SIG-M5 (cell line): ENCODE data around the gene KTN1.

Experiments used
- DNase-seq: peaks from one replicate; lab custom pipeline; 2025; lab: John Stamatoyannopoulos, UW

The KTN1 gene

DNA sequence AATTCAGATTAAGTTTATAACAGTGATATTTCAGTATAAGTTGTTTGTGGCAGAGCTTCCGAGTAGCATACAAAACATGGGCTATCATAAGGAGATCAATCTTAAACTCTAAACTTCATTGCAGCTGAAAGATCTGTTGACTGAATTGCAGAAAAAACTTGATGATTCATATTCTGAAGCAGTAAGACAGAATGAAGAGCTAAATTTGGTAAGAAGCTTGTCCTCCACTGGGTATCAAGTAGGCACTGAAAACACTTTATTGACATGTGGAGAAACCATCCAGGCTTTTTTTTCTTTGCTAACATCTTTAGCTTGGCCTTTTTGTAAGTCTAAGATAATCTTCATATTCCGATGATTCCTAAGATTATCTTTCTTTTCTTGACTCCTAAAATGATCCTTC lies 93.0 kb downstream of the KTN1 start:
- no peak for DNase-seq

DNA sequence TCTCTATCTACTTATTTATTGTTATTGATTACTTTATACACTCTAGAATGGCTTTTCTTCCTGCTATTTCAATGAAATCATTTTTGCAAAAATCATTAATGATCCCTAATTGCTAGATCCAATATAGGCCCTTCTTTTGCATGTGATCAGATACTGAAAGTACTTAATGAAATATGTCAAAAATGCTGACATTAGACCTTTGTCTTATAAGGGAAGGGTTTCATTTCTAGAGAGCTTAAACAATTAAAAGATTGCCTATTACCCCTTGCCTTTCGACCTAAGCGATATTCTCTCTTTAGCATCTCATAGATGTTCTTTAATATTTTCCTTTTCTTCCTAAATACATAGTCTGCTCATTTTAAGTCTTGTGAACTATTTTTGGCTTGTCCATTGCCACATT lies 101.1 kb downstream of the KTN1 start:
- no peak for DNase-seq

DNA sequence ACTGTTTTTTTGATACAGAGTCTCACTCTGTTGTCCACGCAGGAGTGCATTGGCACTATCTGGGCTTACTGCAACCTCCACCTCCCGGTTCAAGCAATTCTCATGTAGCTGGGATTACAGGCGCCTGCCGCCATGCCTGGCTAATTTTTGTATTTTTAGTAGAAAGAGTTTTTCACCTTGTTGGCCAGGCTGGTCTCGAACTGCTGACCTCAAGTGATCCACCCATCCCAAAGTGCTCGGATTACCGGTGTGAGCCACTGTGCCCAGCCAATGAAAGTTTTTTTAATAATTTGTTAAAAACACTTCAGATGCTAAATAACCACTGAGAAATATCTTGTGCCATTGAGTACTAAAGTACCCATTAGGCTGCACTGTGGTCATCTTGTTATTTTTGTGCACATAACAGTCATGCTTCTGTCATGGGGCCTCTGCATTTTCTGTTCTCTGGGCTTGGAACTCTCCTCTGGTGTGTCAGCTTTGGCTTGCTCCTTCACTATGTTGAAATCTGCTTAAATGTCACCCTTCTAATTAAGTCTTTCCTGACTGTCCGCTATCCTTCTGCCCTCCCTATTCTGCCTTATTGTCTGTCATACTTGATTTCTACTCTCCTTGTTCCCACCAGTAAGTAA lies 105.1 kb downstream of the KTN1 start:
- DNase-seq = no peak

DNA sequence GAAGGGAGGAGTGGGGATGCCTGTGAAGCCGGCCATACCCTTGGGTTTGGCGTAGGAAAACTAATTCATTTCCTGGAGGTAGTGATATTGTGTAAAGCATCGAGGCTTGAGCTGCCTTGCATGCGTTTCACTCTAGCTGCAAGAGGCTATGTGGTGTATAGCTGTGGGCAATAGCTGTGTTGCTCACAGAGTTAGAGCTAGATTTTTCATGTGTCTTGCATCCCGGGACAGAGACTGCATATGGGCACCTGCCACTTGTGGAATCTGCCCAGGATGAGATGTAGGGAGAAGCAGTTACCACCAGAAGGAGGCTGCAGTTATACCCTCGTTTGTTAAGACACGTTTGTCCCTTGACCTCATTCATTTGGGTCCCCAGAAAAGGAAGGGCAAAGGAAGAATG lies 106.7 kb downstream of the KTN1 start:
- no peak for DNase-seq

DNA sequence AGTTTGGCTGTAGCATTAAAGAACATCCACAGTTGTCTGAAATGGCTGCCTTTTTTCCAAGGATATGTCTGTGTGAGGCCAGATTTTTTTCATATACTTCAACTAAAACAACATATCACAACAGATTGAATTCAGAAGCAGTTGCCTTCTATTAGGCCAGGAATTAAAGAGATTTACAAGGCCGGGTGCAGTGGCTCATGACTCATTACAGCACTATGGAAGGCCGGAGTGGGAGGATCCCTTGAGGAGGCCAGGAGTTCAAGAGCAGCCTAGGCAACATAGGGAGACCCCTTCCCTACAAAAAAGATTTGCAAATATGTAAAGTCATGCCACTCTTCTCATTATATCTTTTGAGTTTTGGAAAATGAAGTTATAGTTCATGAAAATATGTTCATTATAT lies 108.6 kb downstream of the KTN1 start:
- DNase-seq = no peak

DNA sequence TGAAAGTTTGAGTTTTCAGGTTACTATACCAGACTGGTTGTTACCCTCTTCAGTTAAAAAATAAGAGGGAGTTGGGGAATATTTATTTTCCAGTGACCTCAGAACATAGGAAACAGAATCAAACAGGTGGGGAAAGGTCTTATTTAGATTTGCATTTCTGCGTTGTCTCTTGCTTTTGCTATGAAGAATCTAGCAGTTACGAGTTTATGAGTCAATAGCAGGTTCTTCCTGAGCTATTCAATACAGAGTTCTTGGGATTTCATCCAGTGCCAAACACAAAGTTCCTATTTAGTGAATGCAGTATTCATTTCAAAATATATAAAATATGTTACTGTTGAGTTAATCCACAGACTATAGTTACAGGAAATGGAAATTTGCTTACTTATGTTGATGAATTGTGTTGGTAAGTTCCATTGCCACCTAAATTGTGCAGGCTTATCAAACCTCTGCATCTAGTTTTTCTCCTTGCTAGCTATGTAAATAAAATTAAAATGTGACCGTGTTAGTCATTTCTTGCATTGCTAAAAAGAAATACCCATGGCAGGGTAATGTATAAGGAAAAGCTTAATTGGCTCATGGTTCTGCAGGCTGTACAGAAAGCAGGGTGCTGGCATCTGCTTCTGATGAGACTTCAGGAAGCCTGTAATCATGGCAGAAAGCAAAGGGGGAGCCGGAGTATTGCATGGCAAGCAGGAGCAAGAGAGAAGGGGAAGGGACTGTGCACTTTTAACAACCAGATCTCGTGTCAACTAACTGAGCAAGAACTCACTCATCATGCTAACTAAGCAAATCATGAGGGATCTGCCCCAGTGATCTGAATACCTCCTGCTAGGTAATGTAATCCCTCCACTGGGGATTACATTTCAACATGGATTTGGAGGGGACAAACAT lies 110.2 kb downstream of the KTN1 start:
- no peak for DNase-seq

DNA sequence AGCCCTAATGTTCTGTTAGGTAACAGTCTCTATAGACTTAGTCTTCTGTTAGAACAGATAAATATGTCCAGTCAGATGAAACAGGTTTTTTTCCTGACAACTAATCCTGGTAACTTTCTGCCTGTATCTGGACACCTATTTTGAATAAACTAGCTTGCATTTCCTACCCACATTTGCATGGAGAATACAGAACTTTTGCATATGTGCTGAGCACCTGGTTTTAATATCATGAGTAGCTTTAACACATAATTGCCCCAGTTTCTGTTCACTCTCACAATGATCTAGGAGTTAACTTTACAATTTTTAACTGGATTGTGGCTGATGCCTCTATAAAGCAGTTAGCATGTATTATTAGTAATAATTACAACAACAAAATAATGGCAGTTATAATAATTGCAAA lies 111.7 kb downstream of the KTN1 start:
- no peak for DNase-seq

DNA sequence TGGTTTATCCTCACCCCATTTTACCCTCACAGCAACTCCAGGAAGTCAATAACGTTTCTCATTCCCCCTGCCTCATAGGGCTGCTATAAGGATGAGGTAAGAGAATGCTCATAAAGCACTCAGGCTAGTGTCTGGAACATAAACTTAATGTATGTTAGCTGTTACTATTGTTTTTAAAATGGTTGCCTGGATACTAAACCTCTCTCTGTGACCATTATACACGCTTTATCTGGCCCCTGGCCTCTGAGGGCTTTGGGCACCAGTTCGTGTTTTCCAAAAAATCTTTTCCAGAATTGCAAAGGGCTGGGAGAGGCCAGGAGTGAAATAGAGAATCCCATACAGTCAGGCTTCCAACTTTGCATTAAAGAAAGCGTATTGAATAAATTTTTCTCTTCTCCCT lies 113.9 kb downstream of the KTN1 start:
- no peak for DNase-seq

DNA sequence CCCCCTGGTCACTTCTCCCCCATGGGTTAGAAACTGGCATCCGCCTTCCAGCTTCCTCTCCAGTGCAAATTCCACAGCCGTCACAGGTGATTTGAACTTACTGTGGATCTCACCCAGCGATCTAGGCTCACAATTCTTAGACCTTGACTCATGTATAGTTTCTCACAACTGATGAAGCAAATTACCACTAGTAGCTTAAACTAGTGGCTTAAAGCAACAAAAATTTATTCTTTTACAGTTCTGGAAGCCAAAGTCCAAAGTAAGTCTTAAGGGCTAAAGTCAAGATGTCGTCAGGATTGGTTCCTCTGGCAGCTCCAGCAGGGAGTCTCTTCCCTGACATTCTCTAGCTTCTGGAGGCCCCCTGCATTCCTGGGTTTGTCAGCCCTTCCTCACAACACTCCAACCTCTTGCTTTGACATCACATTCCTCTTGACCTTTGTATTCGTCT lies 117.4 kb downstream of the KTN1 start:
- no peak for DNase-seq

DNA sequence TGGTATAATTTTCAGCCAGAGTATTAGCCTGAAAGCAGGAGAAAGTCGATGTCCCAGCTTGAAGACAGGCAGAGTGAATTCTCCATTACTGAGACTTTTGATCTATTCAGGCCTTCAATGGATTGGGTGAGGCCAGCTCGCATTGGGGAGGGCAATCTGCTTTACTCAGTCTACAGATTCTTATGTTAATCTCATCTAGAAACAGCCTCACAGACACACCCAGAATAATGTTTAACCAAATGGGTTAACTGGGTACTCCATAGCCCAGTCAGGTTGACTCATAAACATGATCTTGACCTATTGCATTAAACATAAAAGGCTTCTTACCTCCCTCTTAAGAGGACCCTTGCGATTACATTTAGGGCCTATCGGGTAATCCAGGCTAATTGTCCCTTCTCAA lies 118.0 kb downstream of the KTN1 start:
- no peak for DNase-seq

DNA sequence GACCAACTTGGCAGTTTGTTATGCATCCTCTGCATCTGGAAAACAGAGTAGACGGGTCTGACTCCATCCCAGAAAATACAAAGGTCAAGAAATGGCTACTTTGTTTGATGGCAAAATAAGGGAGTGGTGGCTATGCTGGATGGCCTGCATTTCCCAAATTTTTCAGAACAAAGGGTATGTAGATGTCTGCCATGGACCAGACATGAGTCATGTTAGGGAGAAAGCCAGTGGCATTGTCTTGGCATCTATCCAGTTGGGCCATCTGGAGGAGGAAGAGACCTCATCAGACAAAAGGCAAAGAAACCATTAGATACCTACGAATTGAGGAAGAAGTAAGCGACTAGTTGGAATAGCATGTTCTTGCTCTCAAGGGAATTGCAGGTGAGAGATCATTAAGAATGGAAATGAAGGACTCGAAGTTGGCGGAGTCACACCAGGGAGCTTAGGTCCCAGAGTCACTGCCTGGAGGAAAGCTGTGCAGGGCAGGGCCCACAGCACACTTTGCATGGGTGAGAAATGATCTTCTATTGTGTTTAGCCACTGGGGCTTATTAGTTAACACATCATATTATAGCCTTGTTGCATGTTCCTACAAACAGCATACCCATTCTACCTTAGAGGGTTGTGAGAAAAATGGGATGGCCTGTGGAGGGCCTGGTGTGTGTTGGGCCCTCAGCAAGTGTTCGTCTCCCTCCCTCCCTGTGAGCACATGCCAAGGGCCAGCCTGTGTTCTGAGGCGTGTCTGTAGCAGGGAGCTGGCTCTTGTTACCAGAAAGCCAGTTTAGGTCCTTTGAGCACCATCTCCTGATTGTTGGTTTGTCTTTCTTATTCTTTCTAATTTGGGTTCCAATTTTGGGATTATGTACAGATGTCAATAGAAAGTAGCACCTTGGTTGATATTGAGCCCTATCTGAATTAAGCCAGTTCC lies 119.4 kb downstream of the KTN1 start:
- DNase-seq = no peak

DNA sequence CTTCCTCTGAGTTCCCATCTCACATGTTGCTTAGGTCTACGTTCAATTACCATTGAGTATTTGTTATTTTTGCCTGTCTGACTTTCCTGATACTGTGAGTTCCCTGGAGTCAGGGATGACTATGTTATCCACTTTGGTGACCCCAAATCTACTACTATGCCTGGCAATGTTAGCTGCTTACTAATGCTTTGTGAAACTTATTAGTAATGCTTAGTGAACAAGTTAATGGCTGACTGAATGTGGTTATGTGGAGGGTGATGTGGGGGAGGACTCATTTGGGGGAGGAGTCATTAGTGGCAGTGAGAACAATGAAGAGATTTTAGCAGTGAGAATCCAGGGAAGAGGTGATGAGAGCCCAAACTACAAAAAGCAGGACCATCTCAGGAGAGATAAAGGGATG lies 121.6 kb downstream of the KTN1 start:
- DNase-seq = no peak

DNA sequence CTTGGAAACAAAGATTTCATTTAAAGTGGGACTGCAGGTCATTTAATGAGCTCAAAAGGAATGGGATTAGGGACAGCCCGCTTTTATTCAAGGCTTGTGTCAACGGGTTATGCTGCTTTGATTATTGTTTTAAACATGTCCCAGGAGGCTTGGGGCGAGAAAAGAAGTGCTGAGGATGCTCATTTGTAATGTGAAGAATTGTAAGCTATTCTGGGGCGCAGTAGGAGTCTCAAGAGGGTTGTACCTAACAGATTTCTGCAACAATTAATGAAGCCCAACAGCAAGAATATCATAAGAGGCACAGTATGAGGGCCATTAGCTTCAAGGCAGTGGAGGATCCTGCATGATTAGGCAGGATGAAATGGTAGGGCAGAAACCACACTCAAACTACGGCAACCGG lies 122.5 kb downstream of the KTN1 start:
- no peak for DNase-seq

DNA sequence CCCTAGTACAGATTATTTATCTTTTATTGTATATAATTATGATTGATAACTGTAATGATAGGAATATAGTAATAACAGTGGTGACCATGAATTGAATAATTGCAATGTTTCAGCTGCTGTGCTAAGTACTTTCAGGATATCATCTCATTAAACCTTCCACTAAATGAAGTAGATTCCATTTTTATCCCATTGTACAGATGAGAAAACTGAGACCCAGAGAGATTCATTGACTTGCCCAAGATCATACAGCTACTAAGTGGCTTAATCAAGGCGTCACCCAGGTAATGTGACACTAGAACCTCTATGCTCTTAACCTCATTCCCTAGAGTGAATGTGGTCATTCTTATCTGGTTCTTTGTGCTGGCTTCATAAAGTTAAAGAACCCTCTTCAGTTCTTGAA lies 124.6 kb downstream of the KTN1 start:
- no peak for DNase-seq

DNA sequence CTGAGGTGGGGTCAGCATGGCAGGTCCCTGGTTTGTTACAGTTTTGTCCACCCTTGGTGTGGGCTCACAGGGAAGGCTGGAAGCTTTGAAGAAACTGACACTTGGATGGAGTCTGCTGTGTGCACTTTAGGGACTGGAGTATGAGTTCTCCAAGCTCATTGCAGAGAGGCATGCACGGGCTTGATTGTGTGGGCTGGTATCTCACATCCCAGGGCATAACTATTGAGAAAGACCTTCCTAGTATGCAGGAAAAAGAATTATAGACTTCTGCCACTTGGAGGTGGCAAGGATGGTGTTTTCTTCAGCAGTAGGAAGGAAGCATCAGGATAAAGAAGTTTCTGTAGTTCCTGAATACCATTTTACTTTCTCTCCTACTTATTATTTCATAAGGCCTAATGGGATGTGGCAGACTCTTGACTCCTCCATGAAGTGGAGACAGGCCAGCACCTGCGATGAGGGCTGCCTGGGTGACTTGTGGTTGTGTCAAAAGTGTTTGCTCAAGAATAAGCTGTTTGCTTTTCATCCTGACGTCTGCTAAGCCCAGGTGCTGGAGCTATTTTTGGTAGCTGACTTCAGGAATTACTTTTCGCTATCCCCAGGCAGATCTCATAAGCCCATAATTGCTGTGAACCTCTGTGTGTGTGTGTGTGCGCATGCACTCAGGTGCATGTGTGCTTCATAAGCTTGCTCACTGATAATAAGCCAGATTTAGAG lies 125.8 kb downstream of the KTN1 start:
- DNase-seq = no peak

DNA sequence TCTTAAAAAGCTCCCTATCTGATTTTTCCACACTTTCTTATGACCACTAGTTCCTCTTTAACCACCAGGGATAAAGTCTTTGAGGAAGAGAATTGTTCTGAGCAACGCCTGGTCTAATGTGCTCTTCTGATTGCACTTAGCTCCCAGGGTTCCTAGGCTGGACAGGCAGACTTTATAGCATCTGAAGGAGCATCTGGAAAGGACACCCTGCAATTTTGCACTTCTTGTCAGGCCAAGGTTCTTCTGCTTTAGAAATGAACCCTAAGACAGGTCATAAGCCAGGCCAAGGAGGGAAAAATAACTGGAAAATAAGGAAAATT lies 126.3 kb downstream of the KTN1 start:
- DNase-seq = no peak

DNA sequence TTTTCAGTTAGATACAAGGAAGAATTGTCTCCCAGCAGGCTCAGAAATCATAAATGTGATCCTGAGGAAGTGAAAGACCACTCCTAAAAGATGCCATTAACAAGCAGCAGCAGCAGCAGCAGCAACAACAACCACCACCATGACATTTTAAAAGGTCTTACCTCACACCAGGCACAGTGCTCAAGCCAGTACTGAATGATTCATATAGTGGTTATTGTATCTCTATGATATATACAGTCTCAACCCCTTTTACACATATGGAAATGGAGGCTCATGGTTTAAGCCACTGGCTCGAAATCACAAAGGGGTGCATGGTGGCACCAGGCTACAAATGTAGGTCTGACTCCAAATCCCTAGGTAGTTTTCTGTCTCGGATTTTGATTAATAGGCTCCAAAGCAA lies 126.9 kb downstream of the KTN1 start:
- no peak for DNase-seq

DNA sequence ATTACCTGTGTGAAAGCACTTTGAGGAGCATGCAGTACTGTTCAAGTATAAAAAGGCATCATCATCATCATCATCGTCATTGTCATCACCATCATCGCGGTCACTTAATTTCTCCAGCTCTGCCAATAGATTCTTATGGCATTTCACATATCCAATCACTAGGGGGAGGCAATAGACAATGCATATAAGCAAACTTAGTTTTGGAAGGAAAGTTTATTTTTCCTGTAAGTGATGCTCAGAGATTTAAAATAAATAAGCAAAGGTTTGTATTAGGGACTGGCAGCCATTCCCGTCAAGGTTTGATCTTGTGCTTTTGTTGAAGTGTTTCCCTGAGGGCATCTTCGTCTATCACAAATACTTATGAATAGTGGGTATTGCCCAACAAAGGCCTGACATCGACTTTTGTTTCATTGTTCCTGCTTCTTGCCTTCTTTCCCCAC lies 127.4 kb downstream of the KTN1 start:
- DNase-seq = no peak

DNA sequence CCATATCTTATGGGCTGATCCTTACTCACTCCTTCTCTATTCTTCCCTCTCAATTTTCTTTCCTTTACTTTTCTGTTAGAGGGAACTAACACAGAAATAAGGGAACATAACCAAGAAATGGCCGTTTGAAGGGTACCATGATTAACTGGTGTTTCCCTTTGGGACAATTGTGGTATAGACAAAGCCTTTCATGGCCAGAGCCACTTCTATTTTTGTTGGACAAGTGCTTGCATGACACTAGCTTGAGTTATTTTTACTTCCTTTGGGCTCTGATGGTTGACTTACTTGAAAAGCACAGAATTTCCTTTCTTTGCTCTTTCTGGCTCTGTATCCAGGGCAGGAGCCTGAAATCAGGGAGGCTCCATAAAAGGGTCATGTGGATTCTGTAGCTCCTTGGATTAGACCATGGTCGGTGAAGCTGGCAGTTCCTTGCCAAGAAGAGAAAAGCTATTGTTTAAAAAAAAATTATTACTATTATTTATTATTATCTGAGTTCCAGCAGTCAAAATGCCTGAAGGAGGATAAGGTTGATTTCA lies 130.6 kb downstream of the KTN1 start:
- DNase-seq = no peak

DNA sequence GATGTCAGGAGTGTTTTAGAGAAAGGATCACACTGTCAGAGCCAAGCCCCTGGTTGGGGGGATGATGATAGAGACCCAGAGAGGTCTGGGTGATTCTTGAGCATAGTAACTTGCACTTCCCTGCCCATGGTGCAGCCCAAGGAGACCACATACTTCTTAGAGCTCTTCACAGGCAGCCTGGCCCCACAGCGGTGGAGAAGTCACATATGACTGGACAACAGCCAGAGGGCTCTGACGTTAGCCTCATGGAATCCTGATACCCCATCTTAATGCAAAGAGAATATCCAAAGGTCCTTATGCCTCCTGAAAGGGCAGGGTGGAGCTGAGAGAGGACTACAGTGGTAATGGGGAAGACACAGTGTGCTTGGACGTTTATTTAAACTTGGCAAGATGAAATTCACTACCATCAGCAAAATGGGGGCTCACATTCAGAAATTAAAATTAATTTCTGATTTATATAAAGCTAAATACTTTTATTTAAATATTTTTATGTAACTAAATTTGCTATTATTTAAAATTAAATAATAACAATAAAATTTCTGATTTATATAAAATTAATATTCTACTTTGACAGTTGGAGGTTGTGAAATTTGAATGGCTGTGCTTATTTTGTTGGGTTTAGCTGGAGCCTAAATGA lies 131.3 kb downstream of the KTN1 start:
- DNase-seq = no peak

DNA sequence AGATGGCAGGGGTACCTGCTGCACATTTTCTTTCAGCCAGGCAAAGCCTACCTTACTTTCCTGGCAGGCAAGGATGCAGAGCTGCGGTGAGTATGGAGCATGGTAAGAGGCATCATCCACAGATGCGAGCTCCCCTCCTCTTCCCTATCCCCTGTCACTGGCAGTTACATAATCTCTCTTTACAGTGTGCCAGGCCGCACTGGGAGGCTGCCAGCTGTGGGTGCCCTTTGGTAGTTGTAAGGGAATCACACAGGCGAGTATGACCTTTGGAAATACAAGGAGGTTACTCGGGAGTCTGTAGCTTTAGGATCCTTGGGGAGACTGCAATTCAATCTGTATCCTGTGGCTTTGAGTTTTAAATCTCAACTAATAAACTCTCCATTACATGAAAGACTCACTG lies 132.5 kb downstream of the KTN1 start:
- DNase-seq = no peak
